ENCODE results near the gene FBXO7. TPM values are rescaled to one million over a fixed set of nuclear protein-coding genes. Genes with fewer than 3 reads are reported as not detected.

The FBXO7 gene
- total and polyA plus RNA-seq, 2 experiments from 2014 or later = 38.6 to 68.5 TPM

DNA sequence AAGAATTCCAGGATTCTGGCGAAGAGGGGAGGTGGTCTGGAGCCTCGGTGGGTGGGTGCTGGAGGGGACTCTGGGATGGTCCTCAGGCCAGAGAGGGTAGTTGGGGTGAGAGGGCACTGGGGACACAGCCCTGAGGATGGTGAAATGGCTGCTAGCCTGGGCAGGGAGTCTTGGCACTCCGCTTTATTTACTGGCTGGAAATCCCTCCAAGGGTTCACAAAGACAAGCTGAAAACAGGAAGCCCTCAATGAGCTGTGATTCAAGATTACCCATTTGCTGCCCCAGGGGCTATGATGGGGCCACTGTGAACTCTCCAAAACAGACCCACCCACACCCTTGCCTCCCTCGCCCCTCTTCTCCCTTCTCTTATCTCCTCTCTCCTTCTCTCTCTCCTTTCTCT lies 71.9 kb downstream of the FBXO7 start:
- Histone ChIP-seq H3K27me3 (ENCODE audit: insufficient read depth) (no peaks in the 10 kb centered on the region), H3K4me1 (ENCODE audit: insufficient read depth) (no peaks in the 10 kb centered on the region), H2AFZ (no peak overlapping the region), H3K9me2 (ENCODE audit: insufficient read depth) (no peaks in the 10 kb centered on the region), H3K36me3 (ENCODE audit: insufficient read depth) (no peaks in the 10 kb centered on the region), H3K27ac (ENCODE audit: low read depth) (no peak overlapping the region), H4K20me1 (replicated peaks; ENCODE audit: insufficient read depth) (no peaks in the 10 kb centered on the region; the same call in 1 of the 2 replicates), H3F3A (replicated peaks; ENCODE audit: low read depth) (no peaks in the 10 kb centered on the region), H3K79me2 (replicated peaks; ENCODE audit: insufficient read depth) (no peaks in the 10 kb centered on the region), H3K4me2 (no peak overlapping the region), H3K4me3 (no peak overlapping the region)
- Mint-ChIP-seq H3K27me3 (ENCODE audit: insufficient read depth, low read depth, poor library complexity) (no peaks in the 10 kb centered on the region), H3K9me3 (no peaks in the 10 kb centered on the region), H3K36me3 (ENCODE audit: low read depth) (no peaks in the 10 kb centered on the region), H3K27ac (no peak overlapping the region), H3K4me3 (no peak overlapping the region), H3K4me1 (no peaks in the 10 kb centered on the region)
- ATAC-seq = no peak
- no peak for DNase-seq (ENCODE audit: low spot score)
- TF ChIP-seq CREB1 (CRISPR knock-in tag; IDR thresholded peaks at IDR 0.05; ENCODE audit: low read depth) = no peak
- no peak for TF ChIP-seq EZH2 (IDR thresholded peaks at IDR 0.05; ENCODE audit: low read depth, unreplicated experiment)
- TF ChIP-seq, protein P1, sequence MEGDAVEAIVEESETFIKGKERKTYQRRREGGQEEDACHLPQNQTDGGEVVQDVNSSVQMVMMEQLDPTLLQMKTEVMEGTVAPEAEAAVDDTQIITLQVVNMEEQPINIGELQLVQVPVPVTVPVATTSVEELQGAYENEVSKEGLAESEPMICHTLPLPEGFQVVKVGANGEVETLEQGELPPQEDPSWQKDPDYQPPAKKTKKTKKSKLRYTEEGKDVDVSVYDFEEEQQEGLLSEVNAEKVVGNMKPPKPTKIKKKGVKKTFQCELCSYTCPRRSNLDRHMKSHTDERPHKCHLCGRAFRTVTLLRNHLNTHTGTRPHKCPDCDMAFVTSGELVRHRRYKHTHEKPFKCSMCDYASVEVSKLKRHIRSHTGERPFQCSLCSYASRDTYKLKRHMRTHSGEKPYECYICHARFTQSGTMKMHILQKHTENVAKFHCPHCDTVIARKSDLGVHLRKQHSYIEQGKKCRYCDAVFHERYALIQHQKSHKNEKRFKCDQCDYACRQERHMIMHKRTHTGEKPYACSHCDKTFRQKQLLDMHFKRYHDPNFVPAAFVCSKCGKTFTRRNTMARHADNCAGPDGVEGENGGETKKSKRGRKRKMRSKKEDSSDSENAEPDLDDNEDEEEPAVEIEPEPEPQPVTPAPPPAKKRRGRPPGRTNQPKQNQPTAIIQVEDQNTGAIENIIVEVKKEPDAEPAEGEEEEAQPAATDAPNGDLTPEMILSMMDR (conservative IDR thresholded peaks at IDR 0.05; ENCODE audit: low read depth in 2 of 2) = no peak
- TF ChIP-seq EZH2phosphoT487 (IDR thresholded peaks at IDR 0.05; ENCODE audit: unreplicated experiment) = no peak
- TF ChIP-seq JUNB (IDR thresholded peaks at IDR 0.05; ENCODE audit: unreplicated experiment) = no peak
- TF ChIP-seq POLR2AphosphoS5 (IDR thresholded peaks at IDR 0.05; ENCODE audit: low read depth) = no peak
- no peak for TF ChIP-seq NANOG (IDR thresholded peaks at IDR 0.05; ENCODE audit: borderline replicate concordance)
- no peak for TF ChIP-seq ZNF331 (CRISPR knock-in tag; IDR thresholded peaks at IDR 0.05; ENCODE audit: low read depth)
- no peak for TF ChIP-seq ZNF462 (CRISPR knock-in tag; IDR thresholded peaks at IDR 0.05)
- no peak for TF ChIP-seq ZNF114 (CRISPR knock-in tag; IDR thresholded peaks at IDR 0.05)
- TF ChIP-seq REST (IDR thresholded peaks at IDR 0.05; ENCODE audit: unreplicated experiment) = no peak
- TF ChIP-seq STAT1 (IDR thresholded peaks at IDR 0.05; ENCODE audit: unreplicated experiment) = no peak
- no peak for TF ChIP-seq ETS1 (IDR thresholded peaks at IDR 0.05)
